Adipocyte (in vitro differentiated cells): ENCODE measurements around the gene SYNGR4.

Experiments used
- DNase-seq: peaks from one replicate; pipeline ENCODE4 v3.0.0-alpha.2; 2015; ENCODE audit warnings: low read depth
- H3K27me3 ChIP-seq: replicated peaks from 2 replicates; pipeline ENCODE4 v1.7.0; 2013; ENCODE audit warnings: mild to moderate bottlenecking, low read length, moderate library complexity; ENCODE audit not compliant: control insufficient read depth, insufficient read depth
- H3K36me3 ChIP-seq: 2 replicates; pipeline ENCODE4 v1.7.0; 2013; ENCODE audit warnings: low read length, mild to moderate bottlenecking, moderate library complexity; ENCODE audit not compliant: control insufficient read depth, insufficient read depth, severe bottlenecking
- H3K4me1 ChIP-seq: 2 replicates; pipeline ENCODE4 v1.7.0; 2013; ENCODE audit warnings: mild to moderate bottlenecking, low read length, moderate library complexity; ENCODE audit not compliant: control insufficient read depth, insufficient read depth
- H3K4me3 ChIP-seq: 2 replicates; pipeline ENCODE4 v1.7.0; 2013; ENCODE audit warnings: mild to moderate bottlenecking, low read length, moderate library complexity
- H3K9ac ChIP-seq: 2 replicates; pipeline ENCODE4 v1.7.0; 2013; ENCODE audit warnings: mild to moderate bottlenecking, low read length, moderate library complexity
- H3K9me3 ChIP-seq: 2 replicates; pipeline ENCODE4 v1.7.0; 2013; ENCODE audit warnings: mild to moderate bottlenecking, low read length, moderate library complexity; ENCODE audit not compliant: control insufficient read depth

SYNGR4 gene

DNA sequence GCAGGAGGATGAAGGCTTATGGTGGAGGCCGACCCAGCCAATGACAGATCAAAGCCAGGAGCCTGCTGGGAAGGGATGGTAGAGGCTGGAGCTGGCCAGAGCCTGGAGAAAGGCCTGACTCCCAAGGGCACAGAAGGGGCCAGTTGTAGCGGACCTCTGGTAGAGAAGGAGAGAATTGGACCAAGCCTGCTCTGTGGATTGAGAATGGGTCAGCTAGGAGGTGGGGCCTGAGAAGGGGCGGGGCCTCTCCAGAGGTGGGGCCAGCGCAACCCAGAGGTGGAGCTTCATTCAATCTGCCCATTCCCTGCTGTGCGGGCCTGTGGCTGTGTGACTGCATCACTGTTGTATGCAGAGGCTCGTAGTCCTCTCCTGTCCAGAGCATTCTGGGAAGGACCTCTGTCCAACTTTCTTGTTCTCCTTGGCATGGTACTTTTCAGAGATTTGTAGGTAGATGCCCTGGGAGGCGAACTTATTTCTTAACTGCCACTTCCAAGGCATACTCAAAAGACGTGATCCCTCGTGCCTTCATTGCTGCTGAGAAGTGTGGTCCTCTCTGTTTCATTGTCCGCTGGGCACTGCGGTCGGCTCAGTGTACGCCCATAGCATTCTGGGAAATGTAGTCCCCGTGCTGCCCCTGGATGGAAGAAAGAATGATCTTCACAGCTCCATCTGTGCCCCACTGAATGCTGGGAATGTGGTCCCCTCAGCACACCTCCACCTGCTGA, 36.0 kb downstream of the SYNGR4 start:
- Histone ChIP-seq H3K9me3 (no peaks in the 10 kb centered on the region), H3K4me3 (peak overlapping the region; percentile 78), H3K9ac (peak overlapping the region; percentile 82), H3K4me1 (peaks cover 14% of the 10 kb centered on the region), H3K36me3 (no peaks in the 10 kb centered on the region), H3K27me3 (no peaks in the 10 kb centered on the region)
- no peak for DNase-seq

DNA sequence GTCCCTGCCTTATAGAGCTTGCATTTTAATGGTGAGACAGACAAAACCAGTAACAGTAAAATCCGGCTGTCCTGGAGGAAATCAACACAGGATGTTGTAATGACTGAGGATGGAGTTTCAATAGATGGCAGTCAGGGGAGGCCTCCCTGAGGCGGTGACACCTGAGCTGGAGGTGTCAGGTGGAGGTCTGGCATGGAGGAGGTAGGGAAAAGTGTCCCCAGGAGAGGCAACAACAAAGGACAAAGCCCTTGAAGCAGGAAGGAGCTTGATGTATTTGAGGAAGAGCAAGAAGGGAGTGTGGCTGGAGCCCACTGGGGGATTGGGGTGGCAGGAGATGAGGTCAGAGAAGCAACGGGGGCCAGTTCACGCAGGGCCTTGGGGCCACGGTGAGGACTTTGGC, 37.1 kb downstream of the SYNGR4 start:
- no peaks in the 10 kb centered on the region for H3K36me3 ChIP-seq
- no peak for DNase-seq

DNA sequence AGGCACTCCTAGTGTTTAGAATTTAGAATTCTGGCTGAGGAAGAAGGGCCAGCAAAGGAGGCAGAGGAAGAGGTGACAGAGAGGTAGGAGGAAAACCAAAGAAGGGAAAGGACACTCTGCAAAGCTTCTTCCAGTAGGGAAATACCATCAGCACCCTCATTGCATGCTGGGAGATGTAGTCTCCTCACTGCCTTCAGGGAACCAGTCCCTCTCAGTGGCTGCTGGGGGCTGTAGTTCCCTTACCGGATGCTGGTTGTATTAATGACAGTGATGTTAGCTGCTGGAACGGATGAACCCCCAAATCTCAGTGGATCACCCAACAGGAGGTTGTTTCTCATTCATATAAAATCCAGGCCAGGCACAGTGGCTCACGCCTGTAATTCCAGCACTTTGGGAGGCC, 39.4 kb downstream of the SYNGR4 start:
- no peaks in the 10 kb centered on the region for H3K9me3 ChIP-seq
- peaks cover 3% of the 10 kb centered on the region for H3K4me1 ChIP-seq
- no peak overlapping the region for H3K9ac ChIP-seq
- H3K4me3 ChIP-seq: no peak overlapping the region
- H3K36me3 ChIP-seq: no peaks in the 10 kb centered on the region
- DNase-seq: peak; percentile 55
- H3K27me3 ChIP-seq: no peaks in the 10 kb centered on the region

More for the DNA sequence above, 37.1 kb downstream of the SYNGR4 start:
- no peaks in the 10 kb centered on the region for H3K9me3 ChIP-seq
- H3K4me1 ChIP-seq: peaks cover 14% of the 10 kb centered on the region
- no peak overlapping the region for H3K9ac ChIP-seq
- H3K4me3 ChIP-seq: no peak overlapping the region
- no peaks in the 10 kb centered on the region for H3K27me3 ChIP-seq

DNA sequence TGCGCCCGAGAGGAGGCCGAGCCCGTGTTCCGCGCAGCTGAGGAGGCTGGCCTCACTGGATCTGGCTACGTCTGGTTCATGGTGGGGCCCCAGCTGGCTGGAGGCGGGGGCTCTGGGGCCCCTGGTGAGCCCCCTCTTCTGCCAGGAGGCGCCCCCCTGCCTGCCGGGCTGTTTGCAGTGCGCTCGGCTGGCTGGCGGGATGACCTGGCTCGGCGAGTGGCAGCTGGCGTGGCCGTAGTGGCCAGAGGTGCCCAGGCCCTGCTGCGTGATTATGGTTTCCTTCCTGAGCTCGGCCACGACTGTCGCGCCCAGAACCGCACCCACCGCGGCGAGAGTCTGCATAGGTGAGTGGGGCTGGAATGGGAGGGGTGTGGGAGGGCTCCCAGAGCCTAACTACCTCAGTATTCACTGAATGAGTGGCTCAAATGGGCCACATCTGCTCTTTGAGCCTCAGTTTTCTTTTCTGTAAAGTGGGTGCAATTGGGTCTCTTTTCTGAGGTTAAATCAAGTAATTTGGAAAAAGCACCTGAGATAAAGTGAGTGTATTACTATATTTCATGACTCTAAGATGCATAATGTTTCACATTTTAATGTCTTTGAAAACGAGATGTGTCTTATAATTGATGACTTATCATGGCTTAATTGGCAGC, 41.0 kb downstream of the SYNGR4 start:
- Histone ChIP-seq H3K9me3 (no peaks in the 10 kb centered on the region), H3K4me3 (no peak overlapping the region), H3K36me3 (no peaks in the 10 kb centered on the region), H3K4me1 (peaks cover 3% of the 10 kb centered on the region), H3K9ac (no peak overlapping the region), H3K27me3 (no peaks in the 10 kb centered on the region)
- DNase-seq: no peak

DNA sequence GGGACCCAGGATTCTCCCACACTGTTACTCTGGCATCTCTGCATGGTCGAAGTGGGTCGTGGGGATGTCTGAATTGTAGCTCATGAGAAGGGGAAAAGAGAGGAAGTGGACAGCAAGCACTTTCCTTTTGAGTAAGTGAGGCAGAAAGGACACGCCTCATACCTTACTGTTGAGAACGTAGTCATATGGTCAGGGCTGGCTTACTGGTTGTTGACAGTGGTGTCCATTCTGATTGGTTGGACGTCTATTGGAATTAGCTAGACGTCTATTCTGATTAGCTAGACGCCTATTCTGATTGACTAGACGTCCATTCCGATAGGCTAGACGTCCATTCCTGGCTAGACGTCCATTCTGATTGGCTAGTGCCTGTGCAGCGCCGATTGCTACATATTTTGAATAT, 41.7 kb downstream of the SYNGR4 start:
- Histone ChIP-seq H3K4me3 (no peak overlapping the region), H3K9me3 (no peaks in the 10 kb centered on the region), H3K36me3 (no peaks in the 10 kb centered on the region), H3K4me1 (no peaks in the 10 kb centered on the region), H3K9ac (no peak overlapping the region), H3K27me3 (no peaks in the 10 kb centered on the region)
- no peak for DNase-seq

DNA sequence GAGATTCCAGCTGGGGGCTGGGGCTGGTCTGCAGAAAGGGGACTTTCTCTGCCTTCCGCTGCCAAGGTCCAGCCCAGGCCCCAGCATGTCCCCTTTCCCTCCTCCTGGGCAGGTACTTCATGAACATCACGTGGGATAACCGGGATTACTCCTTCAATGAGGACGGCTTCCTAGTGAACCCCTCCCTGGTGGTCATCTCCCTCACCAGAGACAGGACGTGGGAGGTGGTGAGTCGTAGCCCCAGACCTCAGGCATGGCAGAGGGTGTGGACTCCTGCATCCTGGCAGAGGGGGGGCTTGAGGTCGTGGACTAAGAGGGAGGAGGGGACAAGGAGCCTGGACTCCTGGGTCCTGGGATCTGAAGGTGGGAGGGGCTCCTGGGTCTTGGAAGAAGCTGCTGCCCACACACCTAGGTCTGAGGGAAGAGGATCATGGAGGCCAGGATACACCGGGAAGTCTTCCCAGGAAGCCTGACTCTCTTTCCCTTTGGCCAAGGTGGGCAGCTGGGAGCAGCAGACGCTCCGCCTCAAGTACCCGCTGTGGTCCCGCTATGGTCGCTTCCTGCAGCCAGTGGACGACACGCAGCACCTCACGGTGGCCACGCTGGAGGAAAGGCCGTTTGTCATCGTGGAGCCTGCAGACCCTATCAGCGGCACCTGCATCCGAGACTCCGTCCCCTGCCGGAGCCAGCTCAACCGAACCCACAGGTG, 49.9 kb downstream of the SYNGR4 start:
- Histone ChIP-seq H3K27me3 (no peaks in the 10 kb centered on the region), H3K9me3 (no peaks in the 10 kb centered on the region), H3K4me1 (no peaks in the 10 kb centered on the region), H3K4me3 (no peak overlapping the region), H3K9ac (no peak overlapping the region), H3K36me3 (no peaks in the 10 kb centered on the region)
- DNase-seq: no peak

DNA sequence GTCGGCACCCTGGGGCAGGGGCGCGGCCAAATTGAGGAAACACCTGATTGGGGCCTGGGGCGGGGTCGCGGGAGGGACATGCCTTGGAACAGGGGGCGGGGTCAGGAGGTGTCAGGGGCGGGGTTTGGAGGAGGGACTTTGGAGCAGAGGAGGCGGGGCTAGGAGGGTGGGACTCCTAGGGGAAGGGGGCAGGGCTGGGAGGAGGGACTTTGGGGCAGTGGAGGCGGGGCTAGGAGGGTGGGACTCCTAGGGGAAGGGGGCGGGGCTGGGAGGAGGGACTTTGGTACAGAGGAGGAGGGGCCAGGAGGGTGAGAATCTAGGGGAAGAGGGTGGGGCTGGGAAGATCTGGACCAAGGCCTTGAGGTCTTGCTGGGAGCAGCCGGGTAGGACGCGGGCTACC, 51.2 kb downstream of the SYNGR4 start:
- Histone ChIP-seq H3K9me3 (no peaks in the 10 kb centered on the region), H3K4me3 (no peak overlapping the region), H3K36me3 (no peaks in the 10 kb centered on the region), H3K27me3 (no peaks in the 10 kb centered on the region), H3K9ac (no peak overlapping the region), H3K4me1 (no peaks in the 10 kb centered on the region)
- peak; percentile 70 for DNase-seq

DNA sequence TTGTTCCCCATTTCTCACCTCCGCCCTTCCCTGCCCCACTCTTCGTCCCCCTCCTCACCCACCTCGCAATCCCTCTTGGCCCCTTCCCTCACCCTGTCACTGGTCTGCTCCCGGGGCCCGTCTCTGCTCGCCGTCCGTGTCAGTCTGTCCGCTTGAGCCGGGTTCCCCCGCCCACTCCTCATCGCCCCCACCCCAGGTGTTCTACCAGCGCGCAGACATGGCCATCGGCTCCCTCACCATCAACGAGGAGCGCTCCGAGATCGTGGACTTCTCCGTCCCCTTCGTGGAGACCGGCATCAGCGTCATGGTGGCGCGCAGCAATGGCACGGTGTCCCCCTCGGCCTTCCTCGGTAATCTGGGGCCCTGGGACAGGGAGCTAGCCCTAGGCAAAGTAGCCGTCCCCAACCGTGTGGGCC, 51.6 kb downstream of the SYNGR4 start:
- Histone ChIP-seq H3K9me3 (no peaks in the 10 kb centered on the region), H3K4me1 (peaks cover 3% of the 10 kb centered on the region), H3K9ac (no peak overlapping the region)

DNA sequence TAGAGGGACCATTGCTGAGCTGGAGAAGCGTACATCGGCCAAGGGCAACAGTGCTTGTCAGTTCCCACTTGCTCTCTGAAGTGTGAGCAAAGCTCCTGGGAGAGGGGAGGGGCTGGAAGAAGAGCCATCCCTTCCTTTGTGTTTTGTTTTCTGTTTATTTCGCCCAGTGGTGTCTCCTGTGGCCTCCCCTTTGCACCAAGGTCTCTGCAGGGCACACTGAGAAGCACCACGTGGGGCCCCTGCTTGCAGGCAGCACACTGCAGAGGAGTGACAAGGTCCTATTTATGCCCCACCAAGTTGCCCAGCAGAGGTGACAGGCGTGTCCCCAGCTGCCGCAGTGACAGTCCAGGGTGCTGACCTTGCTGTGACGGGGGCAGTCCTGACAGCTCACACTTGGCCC, 53.3 kb downstream of the SYNGR4 start:
- Histone ChIP-seq H3K4me3 (no peak overlapping the region), H3K27me3 (no peaks in the 10 kb centered on the region), H3K4me1 (peaks cover 14% of the 10 kb centered on the region), H3K36me3 (no peaks in the 10 kb centered on the region), H3K9ac (no peak overlapping the region), H3K9me3 (no peaks in the 10 kb centered on the region)
- no peak for DNase-seq

More for the DNA sequence above, 51.6 kb downstream of the SYNGR4 start:
- no peak overlapping the region for H3K4me3 ChIP-seq
- H3K36me3 ChIP-seq: no peaks in the 10 kb centered on the region
- no peak for DNase-seq
- H3K27me3 ChIP-seq: no peaks in the 10 kb centered on the region

DNA sequence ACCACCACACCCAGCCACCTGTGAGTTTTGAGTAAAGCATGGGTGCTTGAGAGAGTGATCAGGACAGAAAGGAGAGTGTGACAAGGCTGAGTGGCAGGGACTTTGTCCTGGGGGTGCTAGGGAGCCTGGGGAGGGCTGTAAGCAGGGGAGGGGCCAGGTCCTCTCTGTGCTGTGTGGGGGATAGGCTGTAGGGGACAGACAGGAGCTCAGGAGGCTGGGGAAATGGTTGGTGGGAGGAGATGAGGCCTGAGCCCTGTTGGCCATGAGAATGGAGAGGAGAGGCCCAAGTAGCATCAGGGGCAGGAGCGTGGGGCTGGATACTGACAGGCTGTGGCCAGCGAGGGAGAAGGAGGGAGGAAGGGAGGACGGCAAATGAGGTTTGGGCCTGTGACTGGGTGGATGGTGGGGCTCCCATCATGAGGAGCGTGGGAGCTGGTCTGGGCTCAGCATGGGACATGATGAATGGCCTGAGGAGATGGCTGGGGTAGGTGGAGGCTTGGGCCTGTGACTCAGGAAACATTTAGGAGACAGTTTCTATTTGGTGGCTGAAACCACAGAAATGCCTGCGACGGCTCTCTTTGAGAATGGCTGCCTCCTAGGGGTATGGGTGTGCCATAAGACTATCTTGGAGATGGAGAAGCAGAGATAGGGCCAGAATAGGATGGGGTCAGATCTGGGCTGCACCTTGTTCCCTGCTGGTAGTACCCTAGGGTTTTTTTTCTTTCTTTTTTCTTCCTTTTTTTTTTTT, 54.3 kb downstream of the SYNGR4 start:
- peaks cover 14% of the 10 kb centered on the region for H3K4me1 ChIP-seq
- no peaks in the 10 kb centered on the region for H3K27me3 ChIP-seq
- DNase-seq: no peak
- H3K36me3 ChIP-seq: no peaks in the 10 kb centered on the region
- H3K9me3 ChIP-seq: no peaks in the 10 kb centered on the region
- no peak overlapping the region for H3K4me3 ChIP-seq
- H3K9ac ChIP-seq: no peak overlapping the region
